Measurements from ENCODE around the gene TMEM132D.

- TF ChIP-seq CTCF (conservative IDR thresholded peaks at IDR 0.05; ENCODE audit: low read depth, low read length) (no peak), EZH2 (IDR thresholded peaks at IDR 0.05; ENCODE audit: borderline replicate concordance, low read depth, low read length, poor library complexity, severe bottlenecking) (no peak)
Measured at GRCh38 chr12:129604506-129604905, 299.3 kb downstream of the TMEM132D start.
